NCI-H2227 treated with DMSO at 0.1 percent for 48 hours (cell line): ENCODE data around the gene USP48.
A peak's percentile ranks its signal among the peaks of the same experiment; 100 is the strongest.

Source experiments
- DNase-seq: peaks from one replicate; lab custom pipeline; 2025; lab: John Stamatoyannopoulos, UW

The USP48 gene

GRCh38 chr1:21668232-21668950, 114.6 kb downstream of the USP48 start:
- DNase-seq = no peak

DNA sequence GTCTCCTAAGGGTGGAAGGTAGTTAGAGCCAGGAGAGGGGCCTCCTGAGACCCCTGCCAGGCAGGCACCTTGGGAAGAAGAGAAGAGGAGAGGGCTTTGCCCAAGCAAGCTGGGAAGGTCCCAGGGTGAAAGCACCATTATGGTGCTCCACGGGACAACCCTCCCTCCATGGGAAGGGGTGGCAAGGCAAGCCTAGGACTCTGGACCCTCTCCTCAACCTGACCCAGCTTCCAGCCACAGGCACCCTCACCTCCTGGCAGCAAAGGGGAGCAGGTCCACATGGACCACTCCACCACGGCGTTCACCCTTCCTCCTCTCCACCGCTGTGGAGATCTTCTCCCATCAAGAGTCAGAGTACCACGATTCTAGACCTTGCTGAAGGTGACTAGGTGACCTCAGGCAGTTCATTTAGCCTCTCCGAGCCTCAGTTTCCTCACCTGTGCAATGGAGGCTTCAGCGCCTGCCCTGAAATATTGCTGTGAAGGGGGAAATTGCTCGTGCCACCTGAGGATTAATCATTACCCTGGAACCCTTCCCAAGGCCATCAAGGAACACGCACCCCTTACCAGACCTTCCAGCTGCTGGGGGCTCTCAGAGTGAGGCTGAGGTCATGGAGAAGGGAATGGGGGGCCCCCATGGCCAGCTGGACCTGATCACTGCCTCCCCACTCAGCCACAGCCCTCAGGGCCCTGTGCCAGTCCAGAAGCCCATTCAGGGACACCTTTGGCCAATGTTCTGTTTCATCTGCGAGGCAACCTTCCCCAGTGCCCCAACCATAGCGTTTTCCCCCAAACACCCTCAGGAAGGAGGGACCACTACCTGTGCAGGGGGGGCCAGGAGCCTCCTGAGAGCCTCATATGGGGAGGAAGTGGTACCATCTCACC, 115.4 kb downstream of the USP48 start:
- DNase-seq = no peak

DNA sequence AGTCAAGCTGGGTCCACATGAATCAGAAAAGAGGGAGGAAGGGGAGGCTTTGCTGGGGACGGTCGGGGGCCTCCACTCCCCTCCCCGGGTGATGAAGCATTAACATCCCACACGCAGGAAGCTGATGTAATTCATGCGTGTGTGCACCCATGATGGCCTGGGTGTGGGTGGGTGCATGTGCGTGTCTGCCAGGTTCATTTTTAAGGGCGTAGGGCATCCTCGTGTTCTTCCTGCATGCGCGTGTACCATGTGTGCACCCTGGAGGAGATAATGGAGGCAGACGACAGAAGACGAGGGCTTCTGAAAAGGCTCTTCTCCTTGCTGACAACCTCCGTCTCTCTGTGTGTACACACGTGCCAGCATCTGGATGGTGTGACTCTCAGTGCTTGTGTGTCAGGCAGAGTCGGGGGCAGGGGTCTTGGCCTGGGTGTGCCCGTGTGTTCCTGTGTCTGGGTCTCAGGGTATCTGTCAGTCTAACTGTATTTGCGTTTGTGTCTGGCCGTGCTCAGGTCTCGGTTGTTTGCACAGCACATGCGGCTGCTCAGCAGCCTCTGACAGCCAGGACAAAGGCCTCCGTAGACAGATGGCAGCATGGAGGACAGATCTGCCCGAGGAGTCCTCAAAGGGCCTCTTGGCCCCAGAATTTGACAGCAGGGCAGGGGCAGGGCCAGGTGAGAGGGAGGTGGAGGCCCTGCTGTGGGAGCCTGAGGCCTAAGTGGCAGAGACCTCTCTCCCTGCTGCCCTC, 116.2 kb downstream of the USP48 start:
- DNase-seq = no peak

GRCh38 chr1:21665711-21666575, 117.0 kb downstream of the USP48 start:
- no peak for DNase-seq

DNA sequence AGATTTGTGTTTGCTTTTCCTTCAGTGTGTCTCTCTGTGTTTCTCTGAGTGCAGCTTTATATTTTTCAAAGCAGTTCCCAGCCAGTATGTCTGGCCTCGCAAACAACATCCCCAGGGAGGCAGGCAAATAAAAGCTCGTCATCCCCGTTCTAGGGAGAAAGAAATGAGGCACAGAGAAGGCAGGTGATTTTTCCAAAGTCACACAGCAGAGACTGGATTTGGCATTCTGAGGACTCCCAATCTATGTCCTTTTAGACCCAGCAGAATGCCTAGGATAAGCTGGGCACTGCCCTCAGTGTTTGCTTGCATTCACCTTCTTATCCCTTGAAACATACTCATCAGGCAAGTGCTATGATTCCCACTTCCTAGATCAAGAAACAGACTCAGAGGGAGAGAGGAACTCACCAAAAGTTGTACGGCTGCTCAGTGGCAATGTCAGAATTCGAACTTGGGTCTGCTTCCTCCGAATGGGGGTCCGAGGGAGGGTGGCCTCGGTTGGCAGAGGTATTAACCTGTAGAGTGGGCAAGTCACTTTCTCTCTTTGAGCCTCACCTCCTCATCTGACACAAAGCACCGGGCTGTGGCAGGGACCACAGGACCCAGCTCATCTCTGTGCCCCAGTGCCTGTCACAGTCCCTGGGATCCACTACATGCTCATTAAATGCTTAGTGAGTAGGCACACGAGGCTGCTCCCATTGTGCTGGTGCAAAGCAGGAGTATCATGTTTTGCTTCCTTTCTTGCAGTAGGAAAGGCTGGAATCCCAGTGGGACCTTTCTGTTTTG, 118.0 kb downstream of the USP48 start:
- DNase-seq = no peak

- no peak for DNase-seq
These were observed 118.8 kb downstream of the USP48 start for GRCh38 chr1:21663951-21664805.

GRCh38 chr1:21663248-21663950, 119.5 kb downstream of the USP48 start:
- no peak for DNase-seq

- peak; percentile 33 for DNase-seq
These were observed 120.3 kb downstream of the USP48 start for GRCh38 chr1:21662426-21663247.

DNA sequence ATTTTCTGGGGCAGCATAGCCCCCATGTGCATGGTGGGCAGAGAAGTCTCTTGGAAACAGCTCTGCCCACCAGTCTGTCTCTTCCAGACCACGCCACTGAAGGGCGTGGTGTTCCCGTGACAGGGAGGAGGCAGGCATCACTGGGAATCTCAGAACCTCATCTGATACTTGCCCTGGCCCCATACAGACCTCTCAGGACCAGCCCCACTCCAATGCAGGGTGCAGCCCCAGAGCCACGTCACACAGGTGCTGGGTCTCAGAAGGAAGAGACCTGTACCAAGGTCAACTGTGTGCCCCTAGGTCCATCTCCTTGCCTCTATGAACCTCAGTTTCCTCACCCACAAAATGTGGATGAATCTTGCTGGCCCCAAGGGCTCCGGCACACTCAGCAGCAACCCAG, 121.1 kb downstream of the USP48 start:
- peak; percentile 61 for DNase-seq

GRCh38 chr1:21659924-21660326, 123.0 kb downstream of the USP48 start:
- no peak for DNase-seq

DNA sequence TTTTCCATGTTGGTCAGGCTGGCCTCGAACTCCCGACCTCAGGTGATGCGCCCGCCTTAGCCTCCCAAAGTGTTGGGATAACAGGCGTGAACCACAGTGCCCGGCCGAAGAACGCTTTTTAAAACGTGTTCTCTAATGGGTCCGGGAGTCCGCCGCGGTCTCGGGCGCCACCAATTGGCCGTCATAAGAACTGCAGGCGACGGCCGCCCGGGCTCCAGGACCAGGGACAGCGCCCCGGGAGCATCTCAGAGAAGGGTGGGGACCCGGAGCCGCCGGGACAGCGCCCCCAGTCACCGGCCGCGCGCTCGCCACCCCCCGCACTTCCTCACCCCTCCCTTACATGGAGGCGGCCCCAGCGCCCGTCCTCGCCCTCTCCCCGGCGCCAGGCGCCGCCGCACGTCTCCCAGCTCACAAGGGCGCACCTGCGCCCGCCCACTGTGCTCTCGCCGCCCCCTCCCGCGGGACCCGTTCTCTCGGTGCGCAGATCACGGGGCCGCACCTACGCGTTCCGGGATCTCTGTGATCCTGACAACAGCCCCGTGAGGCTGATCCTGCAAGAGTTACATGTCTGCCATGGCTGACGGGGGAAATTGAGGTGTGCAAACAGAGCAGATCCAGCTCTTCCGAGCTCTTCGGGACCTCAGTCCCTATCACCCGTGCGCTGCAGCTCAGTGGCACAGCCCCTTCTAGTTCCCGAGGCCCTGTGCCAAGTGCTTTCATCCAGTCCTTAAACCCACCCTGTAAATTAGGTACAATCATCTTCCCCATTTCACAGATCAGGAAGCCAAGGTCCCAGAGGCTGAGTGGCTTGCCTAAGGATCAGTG, 123.6 kb downstream of the USP48 start:
- peak; percentile 78 for DNase-seq

DNA sequence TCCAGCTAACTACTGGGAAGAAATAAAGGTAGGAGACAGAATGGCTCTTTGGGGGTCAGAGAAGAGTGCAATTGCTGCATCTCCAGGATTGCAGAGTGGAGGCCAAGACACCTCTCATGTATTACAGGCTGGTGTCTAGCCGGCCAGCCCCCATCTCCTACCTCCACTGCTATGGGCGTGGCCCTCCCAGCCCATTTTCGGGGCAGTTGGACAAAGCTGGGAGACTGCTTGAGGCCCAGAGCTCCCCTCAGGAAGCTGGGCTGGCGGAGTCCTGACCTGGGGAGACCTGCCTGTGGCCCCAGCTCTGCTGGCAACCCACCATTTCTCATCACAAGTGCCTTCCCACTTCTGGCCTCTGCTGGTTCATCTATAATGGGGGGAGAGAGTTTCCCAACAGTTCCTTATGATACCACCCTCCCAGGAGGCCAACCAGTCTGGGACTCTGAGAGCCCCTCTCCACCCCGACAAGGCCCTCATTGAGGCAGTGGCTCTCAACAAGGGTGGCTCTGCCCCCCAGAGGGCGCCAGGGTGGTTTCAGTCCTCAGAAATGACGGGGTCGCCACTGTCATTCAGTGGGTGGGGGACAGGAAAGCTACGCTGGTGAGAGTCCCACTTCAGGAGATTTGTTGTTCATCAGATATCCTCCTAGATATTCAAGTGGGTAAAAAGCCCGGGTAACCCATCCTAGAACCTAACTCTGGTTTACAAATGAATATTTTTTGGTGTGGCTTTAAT, 125.3 kb downstream of the USP48 start:
- no peak for DNase-seq

- DNase-seq = no peak
These were observed 127.2 kb downstream of the USP48 start for GRCh38 chr1:21655748-21656147.

- DNase-seq = no peak
These were observed 127.7 kb downstream of the USP48 start for GRCh38 chr1:21655259-21655658.

GRCh38 chr1:21654209-21654608, 128.7 kb downstream of the USP48 start:
- no peak for DNase-seq

GRCh38 chr1:21653744-21654100, 129.2 kb downstream of the USP48 start:
- DNase-seq = no peak
